ENCODE results near the gene KLF13.

KLF13 gene

GRCh38 chr15:31415201-31415600, 88.6 kb downstream of the KLF13 start:
- Histone ChIP-seq H3K36me3 (ENCODE audit: control insufficient read depth, insufficient read depth, low read length) (no peaks in the 10 kb centered on the region), H3K9ac (ENCODE audit: low read depth, low read length) (no peak overlapping the region), H3K27me3 (ENCODE audit: control insufficient read depth, insufficient read depth, low read length) (no peaks in the 10 kb centered on the region), H3K27ac (ENCODE audit: low read depth, low read length) (no peak overlapping the region), H3K4me3 (ENCODE audit: low read depth, low read length) (no peak overlapping the region), H3K4me1 (ENCODE audit: control insufficient read depth, insufficient read depth, low read length) (no peaks in the 10 kb centered on the region), H3K9me3 (ENCODE audit: control insufficient read depth, insufficient read depth, low read length) (peaks cover 9% of the 10 kb centered on the region; the same call in 1 of the 2 replicates)

GRCh38 chr15:31419820-31420219, 93.2 kb downstream of the KLF13 start:
- Histone ChIP-seq H3K27me3 (ENCODE audit: control insufficient read depth, insufficient read depth, low read length) (no peaks in the 10 kb centered on the region), H3K9me3 (ENCODE audit: control insufficient read depth, insufficient read depth, low read length) (peaks cover 12% of the 10 kb centered on the region), H3K4me1 (ENCODE audit: control insufficient read depth, insufficient read depth, low read length) (no peaks in the 10 kb centered on the region), H3K27ac (ENCODE audit: low read depth, low read length) (no peak overlapping the region), H3K9ac (ENCODE audit: low read depth, low read length) (no peak overlapping the region), H3K36me3 (ENCODE audit: control insufficient read depth, insufficient read depth, low read length) (no peaks in the 10 kb centered on the region), H3K4me3 (ENCODE audit: low read depth, low read length) (no peak overlapping the region)

- no peaks in the 10 kb centered on the region for H3K27me3 ChIP-seq (ENCODE audit: control insufficient read depth, insufficient read depth, low read length)
These were observed 100.8 kb downstream of the KLF13 start for GRCh38 chr15:31427411-31427810.

More at GRCh38 chr15:31427411-31427810, 100.8 kb downstream of the KLF13 start:
- no peak overlapping the region for H3K4me3 ChIP-seq (ENCODE audit: low read depth, low read length)
- no peak overlapping the region for H3K27ac ChIP-seq (ENCODE audit: low read depth, low read length)
- H3K36me3 ChIP-seq (ENCODE audit: control insufficient read depth, insufficient read depth, low read length): no peaks in the 10 kb centered on the region
- H3K9me3 ChIP-seq (ENCODE audit: control insufficient read depth, insufficient read depth, low read length): no peaks in the 10 kb centered on the region
- H3K9ac ChIP-seq (ENCODE audit: low read depth, low read length): no peak overlapping the region
- no peaks in the 10 kb centered on the region for H3K4me1 ChIP-seq (ENCODE audit: control insufficient read depth, insufficient read depth, low read length)

Data from HUES48 (cell line).